HT-29 (cell line): ENCODE results near the gene ANXA7. TPM values are rescaled to one million over a fixed set of nuclear protein-coding genes. Genes with fewer than 3 reads are reported as not detected.
"Not testable (repeated sequence)": the region's sequence is repeated elsewhere in the genome, so short reads cannot be mapped to it uniquely, and the experiment has no call there.

Experiments used
- DNase-seq: peaks from one replicate; pipeline ENCODE4 v3.0.0-alpha.2; 2015; ENCODE audit warnings: low spot score
- small RNA-seq: library from RNA; depleted of rRNA; stranded (forward); fragments of <200 nt; gene quantifications from one replicate; pipeline ENCODE3, GENCODE V24; 2014
- total RNA-seq: library from RNA; depleted of rRNA; stranded (reverse); fragments of >200 nt; shearing (Covaris generic); gene quantifications from 2 replicates; pipeline ENCODE4 v1.2.3, GENCODE V29; 2014; rRNA removed

Gene ANXA7
- total RNA-seq, 1 experiment from 2014 or later = 57.9 TPM

DNA sequence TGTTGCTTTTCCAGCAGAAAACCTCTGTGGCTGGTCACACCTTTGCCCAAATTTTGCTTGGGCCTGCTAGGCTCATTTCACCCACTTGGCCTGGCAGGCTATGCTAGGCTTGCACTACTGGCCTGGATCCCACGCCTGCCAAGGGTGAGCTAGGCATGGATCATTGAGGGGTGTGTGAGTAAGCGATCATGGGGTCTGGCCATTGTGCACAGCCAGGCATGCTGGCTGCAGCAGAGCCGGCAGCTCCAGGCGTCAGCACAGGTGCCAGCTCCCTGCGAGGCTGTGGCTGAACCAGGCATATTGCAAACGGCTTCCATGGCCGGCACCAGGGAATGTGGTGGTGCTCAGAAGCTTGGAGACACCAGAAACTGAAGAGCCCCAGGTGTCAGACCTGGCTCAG is 74.4 kb downstream of the ANXA7 start:
- DNase-seq = no peak

DNA sequence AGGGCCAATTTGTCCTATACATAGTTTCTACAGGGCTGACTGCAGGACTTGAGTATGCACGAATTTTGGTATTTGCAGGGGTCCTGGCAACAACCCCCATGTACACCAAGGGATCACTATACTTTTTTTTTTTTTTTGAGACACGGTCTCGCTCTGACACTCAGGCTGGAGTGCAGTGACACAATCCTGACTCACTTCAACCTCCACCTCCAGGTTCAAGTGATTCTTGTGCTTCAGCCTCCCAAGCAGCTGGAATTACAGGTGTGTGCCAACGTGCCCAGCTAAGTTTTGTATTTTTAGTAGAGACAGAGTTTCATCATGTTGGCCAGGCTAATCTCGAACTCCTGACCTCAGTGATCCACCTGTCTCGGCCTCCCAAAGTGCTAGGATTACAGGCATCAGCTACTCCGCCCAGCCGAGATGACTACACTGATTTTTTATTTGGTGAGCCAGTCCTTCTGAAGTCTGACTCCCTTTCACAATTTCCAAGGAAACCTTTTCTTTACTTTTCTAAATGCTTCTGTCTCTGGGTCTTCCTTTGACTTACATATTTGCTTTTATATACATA is 75.0 kb downstream of the ANXA7 start:
- no peak for DNase-seq

GRCh38 chr10:73333202-73333601 is 80.7 kb downstream of the ANXA7 start:
- DNase-seq = no peak

DNA sequence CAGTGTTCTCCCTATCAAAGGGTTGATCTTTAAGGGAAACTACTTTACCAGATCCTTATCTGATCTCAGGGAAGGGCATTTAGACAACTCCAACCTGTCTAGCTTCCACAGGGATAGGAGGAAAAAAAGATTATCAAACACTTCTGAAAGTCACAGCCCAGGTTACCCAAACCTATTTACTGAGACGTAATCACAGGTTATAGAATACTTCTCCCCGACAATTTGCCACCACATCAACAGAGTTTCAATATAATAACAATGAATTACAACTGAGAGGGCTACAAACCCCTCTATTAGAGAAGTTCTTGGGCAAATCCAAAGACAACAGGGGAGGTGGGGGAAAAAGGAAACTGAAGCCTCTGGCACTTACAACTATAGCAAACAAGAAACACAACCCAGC is 81.5 kb downstream of the ANXA7 start:
- DNase-seq = no peak

- DNase-seq = not testable (repeated sequence)
These were observed 85.3 kb downstream of the ANXA7 start for GRCh38 chr10:73328523-73328922.

DNA sequence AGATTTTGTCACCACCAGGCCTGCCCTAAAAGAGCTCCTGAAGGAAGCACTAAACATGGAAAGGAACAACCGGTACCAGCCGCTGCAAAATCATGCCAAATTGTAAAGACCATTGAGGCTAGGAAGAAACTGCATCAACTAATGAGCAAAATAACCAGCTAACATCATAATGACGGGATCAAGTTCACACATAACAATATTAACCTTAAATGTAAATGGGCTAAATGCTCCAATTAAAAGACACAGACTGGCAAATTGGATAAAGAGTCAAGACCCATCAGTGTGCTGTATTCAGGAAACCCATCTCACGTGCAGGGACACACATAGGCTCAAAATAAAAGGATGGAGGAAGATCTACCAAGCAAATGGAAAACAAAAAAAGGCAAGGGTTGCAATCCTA is 88.6 kb downstream of the ANXA7 start:
- not testable (repeated sequence) for DNase-seq

Small RNAs within 50 kb of the gene (small RNA-seq; reads per million reads assigned to genes)
- gene RF00019 = not detected

Other genes with a start within 250 kb of the ANXA7 start
- 20.9 and 24.9 TPM in 2 replicates for gene ECD, start 246.1 kb downstream of the ANXA7 start, total RNA-seq
- gene FAM149B1, start 245.9 kb downstream of the ANXA7 start, total RNA-seq = 4.3 and 10.8 TPM in 2 replicates
- 57.2 and 57.3 TPM in 2 replicates for gene DNAJC9, start 166.8 kb downstream of the ANXA7 start, total RNA-seq
- gene MRPS16, start 161.4 kb downstream of the ANXA7 start, total RNA-seq = 78.0 TPM in 2 replicates
- gene CFAP70, start 55.2 kb downstream of the ANXA7 start, total RNA-seq = 0.03 TPM in 1 of 2 replicates, not detected in the other
- gene MSS51, start 19.5 kb upstream of the ANXA7 start, total RNA-seq = 0.64 and 1.1 TPM in 2 replicates
- gene PPP3CB, start 82.0 kb upstream of the ANXA7 start, total RNA-seq = 4.9 and 7.1 TPM in 2 replicates
- 43.7 and 44.6 TPM in 2 replicates for gene USP54, start 177.3 kb upstream of the ANXA7 start, total RNA-seq
- gene MYOZ1, start 227.4 kb upstream of the ANXA7 start, total RNA-seq = not detected in 2 replicates
- gene SYNPO2L, start 242.0 kb upstream of the ANXA7 start, total RNA-seq = not detected in 2 replicates